HS-5 (cell line): ENCODE measurements around the gene GIPC3.
"Not testable (repeated sequence)": the region's sequence is repeated elsewhere in the genome, so short reads cannot be mapped to it uniquely, and the experiment has no call there.

Source experiments
- DNase-seq: peaks from one replicate; pipeline ENCODE4 v3.0.0-alpha.2; 2012; ENCODE audit warnings: low read depth

GIPC3 gene

DNA sequence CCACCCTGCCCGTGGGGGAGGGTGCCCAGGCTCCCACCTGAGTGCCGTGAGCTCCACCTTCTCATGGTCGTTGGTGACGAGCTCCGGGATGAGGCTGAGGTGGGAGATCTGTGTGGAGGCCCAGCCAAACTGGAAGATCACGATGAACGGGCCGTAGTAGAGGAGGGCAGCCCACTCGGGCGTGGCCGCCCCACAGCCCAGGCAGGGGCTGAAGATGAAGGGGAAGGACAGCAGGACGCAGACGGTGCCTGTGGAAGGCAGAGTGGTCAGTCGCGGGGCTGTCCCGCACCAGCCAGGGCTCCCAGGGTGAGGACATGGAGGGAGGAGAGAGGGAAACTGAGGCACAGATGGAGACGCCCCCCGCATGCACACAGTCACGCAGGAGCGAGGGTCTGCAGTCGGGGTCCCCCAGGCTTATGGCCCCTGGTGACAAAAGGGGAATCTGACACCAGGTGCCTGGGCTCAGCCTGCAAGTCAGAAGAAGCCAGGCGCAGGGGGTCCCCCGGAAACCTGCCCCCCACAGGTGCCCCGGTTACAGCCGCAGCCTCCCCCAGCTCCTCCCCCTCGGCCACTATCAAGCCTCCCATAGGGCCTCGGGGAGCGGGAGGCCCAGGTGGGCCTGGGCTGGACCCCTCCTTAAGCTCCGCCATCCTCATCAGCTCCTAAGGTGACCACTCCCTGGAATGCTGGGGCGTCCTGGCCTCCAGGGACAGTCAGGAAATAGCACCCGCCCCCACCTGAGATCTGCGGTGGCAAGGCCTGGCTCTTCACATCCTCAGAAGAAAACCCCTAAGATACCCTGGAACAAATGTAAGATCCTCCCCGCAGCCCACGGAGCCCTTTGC lies 34.1 kb upstream of the GIPC3 start:
- DNase-seq, result no peak

DNA sequence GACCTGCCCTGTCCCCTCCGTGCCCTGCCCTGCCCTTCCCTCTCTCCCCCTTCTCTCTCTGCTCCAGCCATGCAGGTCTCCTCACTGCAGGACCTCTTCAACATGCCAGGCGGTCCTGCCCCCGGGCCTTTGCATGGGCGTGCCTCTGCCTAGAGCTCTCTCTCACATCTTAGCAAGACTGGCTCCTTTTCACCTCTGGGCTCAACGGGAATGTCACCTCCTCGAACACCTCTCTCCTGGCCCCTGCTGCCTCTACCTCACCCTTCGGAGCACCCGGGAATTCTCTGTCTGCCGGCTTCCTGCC lies 33.5 kb upstream of the GIPC3 start:
- DNase-seq, result no peak

DNA sequence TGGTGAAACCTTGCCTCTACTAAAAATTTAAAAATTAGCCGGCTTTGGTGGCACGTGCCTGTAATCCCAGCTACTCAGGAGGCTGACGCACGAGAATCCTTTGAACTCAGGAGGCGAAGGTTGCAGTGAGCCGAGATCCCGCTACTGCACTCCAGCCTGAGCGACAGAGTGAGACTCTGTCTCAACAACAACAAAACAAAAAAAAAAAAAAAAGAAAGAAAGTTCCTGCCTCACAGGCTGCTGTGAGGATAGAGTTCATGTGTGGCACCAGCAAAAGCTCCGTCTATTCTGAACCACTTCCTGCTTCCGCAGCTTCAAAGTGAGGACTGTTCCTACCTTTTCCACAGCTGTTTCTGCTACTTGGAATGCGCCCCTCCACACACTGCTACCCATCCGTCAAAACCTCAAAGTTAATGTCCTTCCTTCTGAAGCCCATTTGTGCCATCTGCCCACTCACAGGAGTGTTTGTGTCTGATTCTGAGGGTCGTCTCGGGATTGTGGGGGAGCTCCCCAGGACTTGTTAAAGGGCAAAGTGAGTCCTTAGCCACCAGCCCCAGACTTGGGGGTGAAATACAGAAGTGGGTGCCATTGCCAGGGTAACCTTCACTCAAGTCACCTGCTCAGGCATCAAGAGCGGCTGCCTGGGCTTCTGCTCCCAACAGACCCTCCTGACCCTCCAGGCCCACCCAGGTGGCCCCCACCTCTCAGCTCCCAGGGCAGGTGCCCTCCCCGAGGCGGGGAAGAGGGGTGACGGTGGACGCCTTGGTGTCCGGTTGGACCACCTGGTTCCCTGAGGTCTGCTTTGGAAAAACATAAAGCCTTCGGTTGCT lies 30.8 kb upstream of the GIPC3 start:
- DNase-seq, result no peak

DNA sequence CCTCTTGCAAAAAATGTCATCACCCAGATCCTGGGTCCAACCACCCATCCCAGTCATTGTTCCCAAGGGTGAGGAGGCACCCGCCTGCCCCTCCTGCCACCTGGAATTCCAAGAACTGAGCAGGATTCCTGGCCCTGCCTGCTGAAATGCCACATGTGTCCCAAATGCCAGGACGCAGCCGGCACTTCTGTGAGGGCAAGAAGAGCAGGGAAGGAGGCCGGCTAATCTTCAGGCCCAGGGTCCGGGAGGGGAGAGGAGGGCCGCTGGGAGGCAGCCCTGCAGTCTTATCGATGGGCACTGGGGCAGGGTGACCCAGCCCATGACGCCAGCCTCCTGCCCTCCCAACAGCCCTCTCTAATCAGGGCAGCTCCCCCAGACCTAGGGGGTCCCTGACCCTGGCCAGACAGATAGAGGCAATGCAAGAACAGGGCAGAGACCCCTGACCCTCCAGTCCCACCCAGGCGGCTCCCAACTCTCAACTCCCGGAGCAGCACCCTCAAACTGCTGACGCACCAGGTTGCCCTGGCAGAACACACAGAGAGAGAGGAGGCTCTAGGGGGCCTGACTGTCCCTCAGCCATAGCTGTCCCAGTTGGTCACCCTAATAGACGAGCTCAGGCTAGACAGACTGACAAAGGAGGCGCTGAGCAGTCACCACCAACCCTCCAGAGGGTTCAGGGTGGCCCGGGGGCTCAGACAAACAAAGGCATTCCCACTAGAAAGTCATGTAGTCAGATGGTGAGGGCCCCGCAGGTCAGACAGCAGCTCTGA lies 29.4 kb upstream of the GIPC3 start:
- no peak for DNase-seq

DNA sequence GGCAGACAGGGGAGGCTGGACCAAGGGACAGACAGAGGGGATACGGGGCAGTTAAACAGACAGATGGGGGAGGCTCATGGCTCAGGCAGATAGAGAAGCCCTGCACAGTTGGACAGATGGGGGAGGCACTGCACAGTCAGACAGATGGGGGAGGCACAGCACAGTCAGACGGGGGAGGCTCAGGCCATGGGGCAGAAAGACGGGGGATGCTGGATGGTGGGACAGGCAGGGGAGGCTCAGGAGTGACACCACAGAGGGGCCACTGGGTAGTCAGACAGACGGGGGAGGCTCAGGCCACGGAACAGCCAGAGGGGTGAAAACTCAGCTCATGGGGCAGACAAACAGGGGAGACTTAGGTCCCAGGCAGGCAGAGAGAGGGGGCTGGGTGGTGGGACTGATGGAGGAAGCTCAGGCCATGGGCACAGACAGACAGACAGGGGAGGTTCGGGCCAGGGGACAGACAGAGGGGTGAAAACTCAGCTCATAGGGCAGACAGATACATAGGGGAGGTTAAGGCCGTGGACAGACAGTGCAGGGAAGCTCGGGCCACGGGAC lies 28.8 kb upstream of the GIPC3 start:
- no peak for DNase-seq

DNA sequence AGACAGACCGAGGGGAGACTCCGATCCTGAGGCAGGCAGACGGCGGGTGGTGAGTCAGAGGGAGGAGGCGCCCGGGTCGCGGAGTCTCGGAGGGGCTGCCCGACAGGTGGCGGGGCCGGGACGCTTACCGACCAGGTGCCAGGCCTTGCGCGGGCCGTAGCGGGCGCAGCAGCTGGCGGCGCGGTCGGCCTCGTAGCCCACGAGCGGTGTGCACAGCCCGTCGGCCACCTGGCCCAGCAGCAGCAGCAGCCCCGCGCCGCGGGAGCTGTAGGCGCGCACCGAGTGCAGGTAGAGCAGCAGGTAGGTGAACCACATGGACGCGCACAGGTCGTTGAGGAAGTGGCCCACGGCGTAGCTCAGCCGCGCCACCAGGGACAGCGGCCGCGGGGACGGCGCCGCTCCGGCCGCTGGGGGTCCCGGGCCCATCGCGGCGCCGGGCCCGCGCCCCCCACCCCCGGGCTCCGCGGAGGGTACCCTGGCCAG lies 28.3 kb upstream of the GIPC3 start:
- DNase-seq, result no peak

DNA sequence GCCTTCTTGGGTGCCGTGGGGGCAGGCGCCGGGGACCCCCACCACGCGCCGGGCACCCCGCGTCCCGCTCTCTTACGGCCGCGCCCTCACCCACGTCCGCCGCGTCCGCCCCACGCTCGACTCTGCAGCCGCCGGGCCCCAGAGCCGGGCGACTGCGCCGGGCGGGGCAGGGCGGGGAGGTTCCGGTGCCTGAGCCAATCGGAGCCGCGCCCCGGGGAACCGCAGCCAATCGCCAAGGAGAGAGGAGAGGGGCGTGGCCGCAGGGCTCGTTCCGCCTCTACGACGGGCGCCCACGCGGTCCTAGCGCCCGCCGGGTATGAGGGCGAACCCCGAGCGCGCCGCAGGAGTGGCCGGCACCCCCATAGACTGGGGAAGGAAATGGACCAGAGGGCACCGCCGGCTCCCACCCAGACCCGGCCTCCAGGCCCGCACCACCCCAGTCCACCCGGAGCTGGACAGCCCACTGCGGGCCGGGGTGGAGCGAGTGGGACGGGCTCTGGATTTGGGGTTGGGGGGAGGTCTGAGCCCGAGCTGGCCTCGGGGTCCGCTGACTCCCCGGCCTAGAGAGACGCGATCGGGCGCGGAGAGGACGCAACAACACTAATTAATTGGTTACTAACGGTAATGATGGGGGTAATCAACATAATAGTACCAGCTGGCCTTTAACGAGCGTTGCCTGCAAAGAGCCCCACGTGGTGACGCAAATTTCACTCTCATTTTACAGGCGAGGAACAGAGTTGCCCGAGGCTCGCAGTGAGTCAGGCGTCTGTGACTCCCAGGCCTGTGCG lies 27.6 kb upstream of the GIPC3 start, which contains the start of gene MFSD12:
Gene MFSD12 (minus strand): TSS at position 126 of the 788 bp plus-strand sequence. CDS start 183 bp downstream, outside the sequence.
- peak; percentile 76 for DNase-seq

DNA sequence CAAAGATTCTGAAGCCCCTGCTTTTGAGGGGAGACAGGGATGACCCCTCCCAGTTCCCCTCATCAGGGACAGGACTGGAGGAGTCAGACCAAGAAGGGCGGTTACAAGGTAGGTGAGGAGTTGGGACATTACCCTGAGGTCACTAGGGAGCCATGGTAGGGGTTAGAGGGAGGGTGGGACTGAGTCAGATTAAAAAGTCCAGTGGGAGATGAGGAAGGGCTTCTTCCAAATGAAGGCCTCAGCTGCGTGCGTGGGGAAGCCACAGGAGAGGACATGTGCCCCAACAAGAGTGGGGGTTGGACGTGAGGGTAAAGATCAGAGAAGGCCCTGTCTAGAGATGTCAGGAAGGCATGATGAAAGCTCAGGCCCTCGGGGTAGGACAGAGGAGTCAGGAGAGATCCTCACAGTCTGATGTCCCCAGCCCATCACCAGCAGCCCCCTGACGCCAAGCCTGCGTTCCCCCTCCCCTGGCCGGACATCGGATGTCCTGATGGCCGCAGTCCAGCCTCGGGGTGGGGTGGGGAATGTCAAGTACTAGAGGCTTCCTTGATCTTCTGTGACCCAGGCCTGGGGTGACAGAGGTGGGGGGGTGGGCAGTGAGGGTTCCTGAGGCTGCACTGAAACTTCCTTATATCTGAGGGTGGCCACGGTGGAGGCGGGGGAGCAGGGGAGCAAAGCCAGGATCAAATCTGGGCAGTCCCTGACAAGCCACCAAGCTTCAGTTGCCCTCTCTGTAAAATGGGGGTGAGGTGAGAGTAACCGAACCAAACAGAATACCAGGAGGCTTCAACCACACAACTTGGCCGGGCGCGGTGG lies 21.4 kb upstream of the GIPC3 start:
- DNase-seq, result no peak

DNA sequence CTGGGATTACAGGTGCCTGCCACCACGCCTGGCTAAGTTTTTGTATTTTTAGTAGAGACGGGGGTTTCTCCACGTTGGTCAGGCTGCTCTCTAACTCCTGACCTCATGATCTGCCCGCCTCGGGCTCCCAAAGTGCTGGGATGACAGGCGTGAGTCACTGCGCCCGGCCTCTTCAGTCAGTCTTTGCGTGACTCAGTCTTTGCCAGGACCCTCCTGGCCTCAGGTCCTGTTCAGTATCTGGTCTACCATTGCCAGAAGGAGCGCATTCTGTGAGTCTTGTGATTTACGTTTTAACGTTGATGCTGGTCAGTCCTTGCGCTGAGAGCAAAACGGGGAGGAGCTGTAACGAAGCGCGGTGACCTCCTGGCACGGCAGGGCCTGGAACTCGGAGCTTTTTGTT lies 20.1 kb upstream of the GIPC3 start:
- no peak for DNase-seq

DNA sequence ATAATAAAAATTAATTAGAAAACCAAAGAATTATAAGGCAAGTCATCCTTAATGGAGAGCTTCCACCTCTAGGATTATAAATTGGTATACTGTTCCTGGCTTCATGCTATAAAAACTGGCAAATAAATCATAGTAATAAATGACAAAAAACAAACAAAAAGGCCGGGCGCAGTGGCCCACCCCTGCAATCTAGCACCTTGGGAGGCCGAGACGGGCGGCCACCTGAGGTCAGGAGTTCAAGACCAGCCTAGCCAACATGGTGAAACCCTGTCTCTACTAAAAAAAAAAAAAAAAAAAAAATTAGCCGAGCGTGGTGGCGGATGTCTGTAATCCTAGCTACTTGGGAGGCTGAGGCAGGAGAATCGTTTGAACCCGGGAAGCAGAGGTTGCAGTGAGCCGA lies 15.2 kb upstream of the GIPC3 start:
- DNase-seq, result not testable (repeated sequence)

DNA sequence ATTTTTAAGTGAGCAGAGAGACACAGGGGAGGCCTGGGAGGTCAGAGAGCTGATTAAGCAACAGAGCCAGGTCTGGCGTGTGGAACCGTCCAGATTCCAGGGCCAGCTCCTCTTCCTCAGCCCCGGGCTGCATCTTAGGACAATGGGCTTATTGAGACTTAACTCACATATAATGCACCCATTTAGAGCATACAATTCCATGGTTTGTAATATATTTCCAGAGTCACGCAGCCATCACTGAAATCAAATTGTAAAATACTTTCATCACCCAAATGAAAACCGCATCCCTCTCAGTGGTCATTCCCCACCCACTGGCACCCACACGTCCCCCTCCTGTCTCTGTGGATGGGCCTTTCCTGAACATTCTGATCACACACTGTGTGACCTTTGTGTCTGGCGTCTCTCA lies 14.7 kb upstream of the GIPC3 start:
- DNase-seq, result no peak

DNA sequence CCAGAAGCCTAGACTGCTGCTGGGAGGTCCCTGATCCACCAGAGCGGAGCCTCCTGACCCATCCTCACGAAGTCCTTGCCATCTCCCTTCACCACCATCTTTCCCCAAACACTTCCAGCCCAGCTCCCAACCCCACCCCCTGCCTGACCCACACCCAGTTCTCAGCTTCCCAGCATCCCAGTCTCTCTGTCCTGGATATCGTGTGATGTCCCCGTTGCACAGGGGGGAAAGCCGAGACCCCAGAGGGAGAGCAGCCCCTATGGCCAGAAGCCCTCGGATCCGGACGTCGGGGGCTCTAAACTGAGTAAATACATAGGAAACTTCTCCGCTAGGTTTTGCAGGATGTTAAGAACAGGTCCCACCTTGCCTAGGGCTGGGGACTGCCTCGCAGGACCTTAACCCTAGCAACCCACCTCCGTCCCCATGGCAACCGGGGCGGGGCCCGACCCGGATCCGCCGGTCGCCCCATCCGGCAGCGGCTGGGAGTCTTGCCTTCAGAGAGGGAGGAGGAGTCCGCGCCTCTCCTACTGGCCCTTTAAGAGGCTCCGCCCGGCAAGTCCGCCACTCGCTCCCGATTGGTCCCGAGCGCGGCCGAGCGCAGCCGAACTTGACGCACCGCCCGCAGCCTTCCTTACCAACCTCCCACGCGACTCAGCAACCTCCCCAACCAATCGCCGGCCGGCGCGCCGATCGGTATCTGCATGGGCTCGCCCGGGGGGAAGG lies 13.0 kb upstream of the GIPC3 start:
- DNase-seq, result peak; percentile 98

DNA sequence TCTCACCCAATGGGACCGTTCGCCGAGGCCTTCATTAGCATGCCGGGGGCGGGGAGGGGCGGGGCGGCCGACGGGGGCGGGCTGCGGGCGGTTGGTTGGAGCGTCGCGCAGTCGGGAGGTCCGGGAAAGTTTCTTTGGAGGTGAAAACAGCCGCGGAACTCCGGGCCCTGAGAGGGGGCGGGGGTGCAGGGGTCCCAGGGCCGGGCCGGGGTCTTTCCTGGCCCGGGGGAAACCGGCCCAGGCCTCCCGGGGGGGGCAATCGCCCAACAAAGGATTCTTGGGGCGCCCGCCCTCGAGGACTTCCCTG lies 12.5 kb upstream of the GIPC3 start, which contains the start of gene HMG20B:
Gene HMG20B (plus strand): TSS at position 90 of the 307 bp plus-strand sequence. CDS start 366 bp downstream, outside the sequence.
- no peak for DNase-seq

DNA sequence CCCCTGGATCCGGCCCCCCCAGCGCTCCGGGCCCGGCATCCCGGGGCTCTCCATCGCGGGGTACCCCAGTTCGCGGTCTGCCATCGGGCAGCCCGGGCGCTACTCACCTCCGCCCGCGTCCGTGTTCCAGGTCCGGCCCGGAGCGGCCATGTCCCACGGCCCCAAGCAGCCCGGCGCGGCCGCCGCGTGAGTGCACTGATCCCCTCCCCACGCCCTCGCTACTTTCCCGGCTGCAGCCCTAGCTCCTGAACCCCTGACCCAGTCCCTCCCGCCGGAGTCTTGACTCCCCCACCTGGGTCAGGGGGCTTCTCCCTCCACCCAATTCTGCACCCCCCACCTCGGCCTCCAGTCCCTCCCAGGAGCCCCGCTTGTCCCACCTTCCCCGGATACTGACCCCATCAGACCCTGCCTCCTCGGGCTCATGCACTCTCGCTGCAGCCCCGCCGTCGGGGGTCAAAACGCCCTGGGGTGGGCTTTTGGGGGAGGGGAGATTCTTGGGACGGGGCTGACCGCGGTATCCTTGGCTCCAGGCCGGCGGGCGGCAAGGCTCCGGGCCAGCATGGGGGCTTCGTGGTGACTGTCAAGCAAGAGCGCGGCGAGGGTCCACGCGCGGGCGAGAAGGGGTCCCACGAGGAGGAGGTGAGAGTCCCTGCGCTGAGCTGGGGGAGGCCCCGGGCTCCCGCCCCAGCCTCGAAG lies 12.0 kb upstream of the GIPC3 start:
- no peak for DNase-seq

DNA sequence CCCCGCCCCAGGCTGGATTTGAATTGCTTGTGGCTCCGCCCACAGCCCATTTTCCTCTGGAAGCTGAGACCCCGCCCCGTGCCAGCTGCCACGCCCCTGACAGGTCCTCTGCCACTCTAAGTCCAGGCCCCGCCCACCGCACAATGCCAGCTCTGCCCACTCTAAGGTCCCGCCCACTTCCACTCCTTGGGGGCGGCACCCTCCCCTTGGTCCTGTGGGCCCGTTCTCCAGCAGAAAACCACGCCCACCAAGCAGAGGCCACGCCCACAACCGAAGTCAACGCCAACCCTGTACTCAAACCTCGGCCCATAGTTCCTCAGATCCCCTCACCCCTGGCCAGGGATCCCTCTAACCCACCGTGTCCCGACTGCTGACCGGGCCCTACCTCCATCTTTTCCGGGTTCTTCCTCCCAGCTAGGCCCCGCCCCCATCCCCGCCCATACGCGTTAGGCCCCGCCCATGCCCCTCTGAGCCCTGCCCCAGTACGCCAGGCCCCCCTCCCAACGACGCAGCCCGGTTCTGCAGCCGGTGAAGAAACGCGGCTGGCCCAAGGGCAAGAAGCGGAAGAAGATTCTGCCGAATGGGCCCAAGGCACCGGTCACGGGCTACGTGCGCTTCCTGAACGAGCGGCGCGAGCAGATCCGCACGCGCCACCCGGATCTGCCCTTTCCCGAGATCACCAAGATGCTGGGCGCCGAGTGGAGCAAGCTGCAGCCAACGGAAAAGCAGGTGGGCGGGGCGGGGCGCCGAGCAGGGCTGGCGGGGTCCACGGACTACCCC lies 11.2 kb upstream of the GIPC3 start:
- peak; percentile 77 for DNase-seq

DNA sequence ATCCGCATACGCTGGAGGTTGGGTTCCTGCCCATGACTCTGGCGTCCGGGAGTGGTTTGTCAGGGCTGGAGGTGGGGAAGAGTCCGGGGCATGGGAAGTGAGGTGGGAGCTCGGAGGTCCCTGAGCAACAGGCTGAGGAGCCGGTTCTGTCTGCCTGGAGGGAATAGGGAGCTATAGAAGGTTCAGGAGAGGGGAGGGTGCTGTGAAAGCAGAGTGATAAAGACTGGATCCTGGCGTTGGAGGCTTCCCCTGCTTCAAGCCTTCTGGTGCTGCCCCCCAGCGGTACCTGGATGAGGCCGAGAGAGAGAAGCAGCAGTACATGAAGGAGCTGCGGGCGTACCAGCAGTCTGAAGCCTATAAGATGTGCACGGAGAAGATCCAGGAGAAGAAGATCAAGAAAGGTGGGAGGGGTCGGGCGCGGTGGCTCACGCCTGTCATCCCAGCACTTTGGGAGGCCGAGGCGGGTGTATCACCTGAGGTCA lies 10.0 kb upstream of the GIPC3 start:
- no peak for DNase-seq

DNA sequence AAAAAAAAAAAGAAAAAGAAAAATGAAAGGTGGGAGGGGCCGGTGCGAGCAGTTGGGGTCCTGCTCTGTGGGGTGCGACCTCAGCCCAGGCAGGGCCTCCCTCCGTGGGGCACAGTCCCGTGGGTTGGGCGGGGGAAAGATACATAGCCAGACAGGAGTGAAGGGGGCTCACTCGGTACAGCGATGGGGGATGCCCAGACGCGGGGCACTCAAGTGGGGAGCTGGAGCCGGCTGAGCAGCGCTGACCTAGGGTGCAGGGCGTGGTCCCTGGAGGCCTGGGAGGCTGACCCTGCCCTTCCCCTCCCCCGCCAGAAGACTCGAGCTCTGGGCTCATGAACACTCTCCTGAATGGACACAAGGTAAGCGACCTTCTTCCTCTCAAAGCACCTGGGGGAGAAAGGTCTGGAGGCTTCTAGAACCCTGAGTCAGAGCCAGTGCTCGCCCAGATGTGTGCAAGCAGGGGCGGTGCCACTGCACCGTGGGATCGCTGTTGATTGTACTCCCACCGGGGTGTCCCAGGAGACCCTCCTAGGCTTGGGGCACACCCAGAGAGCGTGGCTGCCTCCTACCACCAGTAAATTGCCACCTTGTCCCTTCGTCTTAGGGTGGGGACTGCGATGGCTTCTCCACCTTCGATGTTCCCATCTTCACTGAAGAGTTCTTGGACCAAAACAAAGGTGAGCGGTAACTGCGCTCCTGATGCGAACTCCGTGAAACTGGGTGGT lies 9.2 kb upstream of the GIPC3 start:
- DNase-seq, result no peak
